GM21723 (cell line): Measurements from ENCODE around the gene PTPRQ.
"Not testable (repeated sequence)": the region's sequence is repeated elsewhere in the genome, so short reads cannot be mapped to it uniquely, and the experiment has no call there.

Experiments
- ATAC-seq: cut with Tn5 transposase; IDR thresholded peaks from one replicate; pipeline ENCODE4 v1.9.1; 2021; ENCODE audit warnings: mild to moderate bottlenecking, moderate library complexity; ENCODE audit not compliant: unreplicated experiment

Gene PTPRQ

GRCh38 chr12:80627782-80628181, 183.7 kb downstream of the PTPRQ start:
- ATAC-seq = no peak

DNA sequence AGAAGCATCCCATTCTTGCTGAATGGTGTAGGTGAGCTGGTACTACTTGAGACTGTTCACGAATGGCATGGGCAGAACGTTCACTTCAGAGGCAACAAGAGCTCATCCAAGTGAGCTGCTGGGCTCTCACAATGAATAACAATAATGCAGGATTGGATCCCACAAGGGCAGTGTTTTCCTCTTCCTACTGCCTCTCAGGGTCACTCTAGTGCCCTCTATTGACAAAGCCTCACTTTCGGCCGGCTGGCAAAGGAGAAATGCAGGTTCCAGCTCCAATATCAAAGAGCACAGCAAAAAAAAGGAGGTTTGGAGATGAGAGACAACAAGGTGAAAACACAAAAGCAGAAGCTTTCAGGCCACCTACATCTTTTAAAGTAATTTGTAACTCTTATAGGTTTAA, 188.8 kb downstream of the PTPRQ start:
- no peak for ATAC-seq

DNA sequence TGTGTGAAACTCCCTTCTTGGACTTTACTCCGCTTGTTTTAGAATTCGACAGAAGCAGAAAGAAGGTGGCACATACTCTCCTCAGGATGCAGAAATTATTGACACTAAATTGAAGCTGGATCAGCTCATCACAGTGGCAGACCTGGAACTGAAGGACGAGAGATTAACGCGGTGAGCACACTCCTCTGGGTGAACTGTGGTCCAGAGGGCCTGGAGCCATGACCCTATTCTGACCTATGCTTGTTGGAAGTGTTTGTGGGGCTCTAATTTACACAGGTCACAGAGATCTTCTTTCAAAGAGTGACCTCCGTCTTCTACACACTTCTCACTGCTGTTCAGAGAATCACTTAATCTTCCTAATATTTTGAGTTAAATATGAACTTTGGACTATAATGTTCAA, 190.9 kb downstream of the PTPRQ start:
- no peak for ATAC-seq

GRCh38 chr12:80636832-80637231, 192.8 kb downstream of the PTPRQ start:
- ATAC-seq = no peak

DNA sequence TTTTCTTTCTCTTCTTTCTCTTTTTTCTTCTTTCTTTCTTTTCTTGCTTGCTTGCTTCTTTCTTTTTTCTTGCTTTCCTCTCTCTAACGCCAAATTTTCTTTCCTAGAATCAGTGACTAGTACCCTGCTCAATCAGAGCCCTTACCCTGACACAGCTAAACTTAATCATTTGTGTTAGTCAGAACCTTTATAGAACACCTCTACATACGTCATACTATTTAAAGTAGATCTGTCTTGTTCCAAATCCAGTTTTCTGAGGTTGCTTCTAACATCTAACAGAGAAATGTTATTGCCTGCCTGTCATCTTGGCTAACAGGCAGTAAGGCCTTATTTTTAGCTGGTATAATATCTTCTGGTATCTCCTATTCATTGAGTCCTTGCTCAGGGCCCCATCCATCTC, 197.9 kb downstream of the PTPRQ start:
- no peak for ATAC-seq

- no peak for ATAC-seq
Observed at GRCh38 chr12:80643961-80644360, 199.9 kb downstream of the PTPRQ start.

GRCh38 chr12:80648881-80649280, 204.8 kb downstream of the PTPRQ start:
- ATAC-seq = no peak

GRCh38 chr12:80655751-80656150, 211.7 kb downstream of the PTPRQ start:
- ATAC-seq = no peak

GRCh38 chr12:80659512-80660063, 215.6 kb downstream of the PTPRQ start:
- ATAC-seq = no peak

GRCh38 chr12:80662586-80662985, 218.6 kb downstream of the PTPRQ start:
- ATAC-seq = no peak

- no peak for ATAC-seq
Observed at GRCh38 chr12:80670214-80670613, 226.2 kb downstream of the PTPRQ start.

- not testable (repeated sequence) for ATAC-seq
Observed at GRCh38 chr12:80676042-80676636, 232.1 kb downstream of the PTPRQ start.

- ATAC-seq = no peak
Observed at GRCh38 chr12:80676856-80677255, 232.8 kb downstream of the PTPRQ start.

- ATAC-seq = no peak
Observed at GRCh38 chr12:80677994-80678393, 234.0 kb downstream of the PTPRQ start.

GRCh38 chr12:80679346-80680131, 235.5 kb downstream of the PTPRQ start:
- no peak for ATAC-seq

DNA sequence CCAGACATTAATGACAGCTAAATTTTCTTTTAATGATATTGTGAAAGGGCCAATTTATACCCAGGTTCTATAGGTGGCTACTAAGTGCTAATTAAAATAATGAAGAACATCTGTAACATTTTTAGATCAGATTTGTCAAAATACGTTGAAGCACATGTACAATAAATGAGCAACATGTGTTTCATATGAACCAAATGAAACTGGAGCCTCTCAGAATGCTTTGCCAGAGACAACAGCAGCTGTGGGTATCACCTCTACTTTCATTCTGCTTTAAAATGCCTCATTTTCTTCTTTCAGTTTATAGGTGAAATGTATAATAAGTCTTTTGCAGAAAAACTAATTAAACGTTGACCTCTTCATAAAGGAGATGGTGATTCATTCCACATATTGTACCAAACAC, 237.3 kb downstream of the PTPRQ start:
- no peak for ATAC-seq

DNA sequence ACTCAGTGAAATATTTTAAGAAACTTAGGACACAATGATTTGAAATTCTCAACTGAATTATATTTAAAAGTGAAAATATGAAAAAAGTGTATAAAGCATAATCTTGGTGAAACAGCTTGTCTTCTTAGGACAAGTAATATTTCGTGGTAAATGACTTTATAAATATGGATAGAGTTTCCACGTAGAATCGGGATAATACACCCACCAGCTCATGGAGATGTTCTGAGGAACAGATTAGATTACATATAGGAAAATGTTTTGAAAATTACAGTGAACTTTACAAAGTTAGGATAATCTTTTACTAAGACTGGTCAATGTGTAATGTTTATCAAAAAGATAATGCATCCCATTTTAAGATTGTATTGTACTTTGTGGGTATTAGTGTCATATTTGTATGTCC, 237.8 kb downstream of the PTPRQ start:
- no peak for ATAC-seq

DNA sequence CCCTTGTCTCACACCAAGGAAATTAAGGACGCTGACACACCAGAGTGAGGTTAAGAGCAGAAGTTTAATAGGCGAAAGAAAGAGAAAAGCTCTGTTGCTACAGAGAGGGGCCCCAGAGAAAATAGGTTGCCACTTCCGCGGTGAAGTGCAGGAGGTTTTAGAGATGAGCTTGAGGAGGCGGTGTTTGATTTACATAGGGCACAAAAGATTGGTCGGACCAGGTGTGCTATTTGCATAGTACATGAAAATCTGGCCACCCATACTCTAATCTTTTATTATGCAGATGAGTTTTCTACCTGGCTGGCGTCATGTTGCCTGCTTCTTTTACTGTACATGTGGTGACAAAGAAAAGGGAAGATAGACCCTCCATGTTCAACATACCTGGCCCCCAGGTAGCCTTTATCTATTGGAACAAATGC, 240.1 kb downstream of the PTPRQ start:
- no peak for ATAC-seq

DNA sequence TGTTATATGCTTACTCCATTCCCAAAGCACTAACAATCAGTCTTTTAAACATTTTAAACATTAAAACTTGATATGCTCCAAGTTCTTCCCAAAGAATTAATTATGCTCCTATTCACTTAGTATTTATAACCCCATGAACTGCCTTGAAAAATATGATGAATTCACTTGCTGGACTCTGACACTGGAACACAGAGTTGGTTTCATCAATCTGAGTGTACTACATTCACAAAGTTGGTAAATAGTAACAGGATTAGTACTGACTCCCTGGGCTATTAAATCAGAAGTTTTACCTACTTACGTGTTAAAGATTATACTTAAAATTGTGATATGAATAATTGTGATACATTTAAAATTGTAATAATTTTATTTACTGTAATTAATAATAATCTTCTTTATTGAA, 246.1 kb downstream of the PTPRQ start:
- no peak for ATAC-seq

GRCh38 chr12:80690513-80690912, 246.5 kb downstream of the PTPRQ start:
- no peak for ATAC-seq

GRCh38 chr12:80692114-80692513, 248.1 kb downstream of the PTPRQ start:
- no peak for ATAC-seq

GRCh38 chr12:80697270-80697887, 253.3 kb downstream of the PTPRQ start:
- ATAC-seq = no peak
